ENCODE measurements around the gene TSC22D2.

DNA sequence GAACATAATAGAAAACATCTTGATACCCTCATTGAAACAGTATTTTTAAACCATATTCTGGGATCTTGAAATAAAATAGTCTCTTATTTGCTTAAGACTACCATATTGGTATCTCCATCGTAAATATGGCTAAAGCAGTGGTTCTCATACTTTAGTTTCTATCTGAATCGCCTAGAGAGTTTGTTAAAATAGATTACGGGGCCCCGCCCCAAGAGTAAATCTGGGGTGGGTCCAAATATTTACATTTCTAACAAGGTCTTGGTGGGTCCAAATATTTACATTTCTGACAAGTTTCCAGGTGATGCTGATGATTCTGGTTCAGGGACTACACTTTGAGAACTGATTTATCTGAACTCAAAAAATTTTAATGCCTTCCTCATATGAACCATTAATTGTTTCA lies 45.3 kb downstream of the TSC22D2 start:
- TF ChIP-seq BHLHE40 (IDR thresholded peaks at IDR 0.05; ENCODE audit: borderline replicate concordance): no peak
- no peak for TF ChIP-seq SUZ12 (IDR thresholded peaks at IDR 0.05)
